Stomach (tissue), 4 donors: ENCODE results near the gene TMEM236.

Experiments
- CTCF ChIP-seq, 7 experiments: fragments of 450-650 bp in 4 of 7; fragments of 200-600 bp in 3 of 7; sonication (generic) in 3 of 7; IDR thresholded peaks; one replicate each; pipeline ENCODE4 v1.5.1; 2016 to 2019; ENCODE audit warnings: antibody characterized with exemption in 7 of 7, control low read depth in 2 of 7, mild to moderate bottlenecking in 1 of 7
- EP300 ChIP-seq: sonication (generic); formaldehyde crosslinking; IDR thresholded peaks from one replicate; pipeline ENCODE4 v1.6.1; 2017; ENCODE audit warnings: antibody characterized with exemption
- POLR2A ChIP-seq, 4 donors: fragments of 450-650 bp; IDR thresholded peaks; one replicate each; pipeline ENCODE4 v1.6.1; 2016; ENCODE audit warnings: antibody characterized with exemption in 4 of 4, control low read depth in 2 of 4, mild to moderate bottlenecking in 1 of 4, moderate library complexity in 1 of 4
- POLR2AphosphoS5 ChIP-seq, 3 donors: sonication (generic); formaldehyde crosslinking; IDR thresholded peaks; one replicate each; pipeline ENCODE4 v1.6.1; 2016; ENCODE audit warnings: antibody characterized with exemption in 3 of 3

GRCh38 chr10:17742918-17743317 lies 9.1 kb upstream of the TMEM236 start:
- TF ChIP-seq CTCF (IDR thresholded peaks at IDR 0.05) (peak in 5 of 7 experiments; percentile 78 to 97 (median 86)), POLR2A (IDR thresholded peaks at IDR 0.05) (no peak), EP300 (no peak), POLR2AphosphoS5 (IDR thresholded peaks at IDR 0.05) (no peak)
